ENCODE data around the gene MAN1C1.

MAN1C1 gene

GRCh38 chr1:25767437-25767770 is 150.8 kb downstream of the MAN1C1 start:
- no peak for DNase-seq (ENCODE audit: low spot score)
- no peak for TF ChIP-seq CTCF (conservative IDR thresholded peaks at IDR 0.05; ENCODE audit: low read depth)
- CTCF ChIA-PET: no interaction called here
- no peak overlapping the region for H3K27ac ChIP-seq
- POLR2A ChIA-PET (ENCODE audit: low non-redundant PET): no interaction called here

- POLR2A ChIA-PET (ENCODE audit: low non-redundant PET): no interaction called here
- CTCF ChIA-PET: no interaction called here
- no peak overlapping the region for H3K27ac ChIP-seq
- DNase-seq (ENCODE audit: low spot score): no peak
- TF ChIP-seq CTCF (conservative IDR thresholded peaks at IDR 0.05; ENCODE audit: low read depth): no peak
Observed at GRCh38 chr1:25768999-25769398, 152.4 kb downstream of the MAN1C1 start.

- no peak overlapping the region for H3K27ac ChIP-seq
- TF ChIP-seq CTCF (conservative IDR thresholded peaks at IDR 0.05; ENCODE audit: low read depth): no peak
- ChIA-PET POLR2A (ENCODE audit: low non-redundant PET) (no interaction called here), CTCF (interaction anchor here (0.6 kb wide), 1 partner anchor 191 kb away, joined by 3 read pairs; no protein-coding TSS in a partner anchor)
- no peak for DNase-seq (ENCODE audit: low spot score)
Observed at GRCh38 chr1:25769625-25770383, 153.2 kb downstream of the MAN1C1 start.

GRCh38 chr1:25770541-25771220 is 154.1 kb downstream of the MAN1C1 start:
- no peak for TF ChIP-seq CTCF (conservative IDR thresholded peaks at IDR 0.05; ENCODE audit: low read depth)
- no peak overlapping the region for H3K27ac ChIP-seq
- ChIA-PET POLR2A (ENCODE audit: low non-redundant PET) (no interaction called here), CTCF (interaction anchor here (0.6 kb wide), 1 partner anchor 192 kb away, joined by 3 read pairs; no protein-coding TSS in a partner anchor)
- no peak for DNase-seq (ENCODE audit: low spot score)

GRCh38 chr1:25771221-25772114 is 154.9 kb downstream of the MAN1C1 start:
- CTCF ChIA-PET: no interaction called here
- no peak overlapping the region for H3K27ac ChIP-seq
- DNase-seq (ENCODE audit: low spot score): no peak
- no peak for TF ChIP-seq CTCF (conservative IDR thresholded peaks at IDR 0.05; ENCODE audit: low read depth)
- POLR2A ChIA-PET (ENCODE audit: low non-redundant PET): no interaction called here

- POLR2A ChIA-PET (ENCODE audit: low non-redundant PET): no interaction called here
- DNase-seq (ENCODE audit: low spot score): no peak
- CTCF ChIA-PET: no interaction called here
- H3K27ac ChIP-seq: no peak overlapping the region
- no peak for TF ChIP-seq CTCF (conservative IDR thresholded peaks at IDR 0.05; ENCODE audit: low read depth)
Observed at GRCh38 chr1:25772164-25772563, 155.6 kb downstream of the MAN1C1 start.

Measured in RWPE1 (cell line).